ENCODE data around the gene SLC25A19. TPM values are rescaled to one million over a fixed set of nuclear protein-coding genes. Genes with fewer than 3 reads are reported as not detected.

Gene SLC25A19
- total RNA-seq, result 10 to 100 TPM in 1 of 2 donors, 1 to 10 TPM in 1; 6.1 to 12.6 TPM

DNA sequence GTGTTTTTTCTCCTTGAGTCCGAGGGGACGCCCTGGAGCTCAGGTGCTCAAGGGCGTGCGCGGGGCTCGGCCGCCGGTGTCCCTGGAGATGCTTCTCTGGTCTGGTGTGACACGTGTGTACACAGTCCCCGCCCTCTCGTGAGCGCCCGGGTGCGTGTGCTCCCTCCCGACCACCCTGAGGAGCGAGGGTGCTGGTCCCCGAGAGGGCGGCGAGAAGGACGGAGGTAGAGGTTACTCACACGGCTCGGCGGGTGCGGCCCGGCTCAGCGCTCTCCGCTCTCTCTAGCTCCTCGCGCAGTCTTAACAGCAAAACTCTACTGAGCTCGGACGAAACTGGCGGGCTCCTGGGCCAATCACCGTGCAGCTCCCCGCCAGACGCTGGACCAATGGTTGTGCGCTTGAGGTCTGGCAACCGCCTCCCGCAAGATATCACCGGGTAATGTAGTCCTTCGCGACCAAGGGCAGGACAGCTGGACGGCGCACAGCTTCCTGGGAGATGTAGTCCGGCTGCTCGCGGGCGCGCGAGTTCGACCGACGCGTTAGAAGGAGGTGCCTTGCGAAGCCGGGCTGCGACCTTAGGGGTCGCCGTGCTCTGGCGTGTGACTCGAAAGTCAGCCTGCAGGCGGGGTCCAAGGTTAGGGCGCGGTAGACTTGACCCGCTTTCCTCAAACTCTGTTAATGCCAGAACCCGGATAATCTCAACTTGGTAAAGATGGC is at the start of gene SLC25A19:
SLC25A19 (minus strand) TSS at position 319 of the 717 bp plus-strand sequence. CDS start 2,669 bp downstream, outside the sequence.
- DNase-seq (ENCODE audit: low spot score) (peak; percentile 94), ATAC-seq (ENCODE audit: insufficient number of reproducible peaks, low FRiP score, low read depth) (peak; percentile 92)
- peak within 1 kb of the TSS; percentile 82 for H3K4me3 ChIP-seq
- H3K4me1 ChIP-seq (ENCODE audit: control insufficient read depth in 1 of 2, low read depth in 2 of 2), result peaks cover 0 to 6% of the 10 kb centered on the region in 2 donors
- TF ChIP-seq, protein P1, sequence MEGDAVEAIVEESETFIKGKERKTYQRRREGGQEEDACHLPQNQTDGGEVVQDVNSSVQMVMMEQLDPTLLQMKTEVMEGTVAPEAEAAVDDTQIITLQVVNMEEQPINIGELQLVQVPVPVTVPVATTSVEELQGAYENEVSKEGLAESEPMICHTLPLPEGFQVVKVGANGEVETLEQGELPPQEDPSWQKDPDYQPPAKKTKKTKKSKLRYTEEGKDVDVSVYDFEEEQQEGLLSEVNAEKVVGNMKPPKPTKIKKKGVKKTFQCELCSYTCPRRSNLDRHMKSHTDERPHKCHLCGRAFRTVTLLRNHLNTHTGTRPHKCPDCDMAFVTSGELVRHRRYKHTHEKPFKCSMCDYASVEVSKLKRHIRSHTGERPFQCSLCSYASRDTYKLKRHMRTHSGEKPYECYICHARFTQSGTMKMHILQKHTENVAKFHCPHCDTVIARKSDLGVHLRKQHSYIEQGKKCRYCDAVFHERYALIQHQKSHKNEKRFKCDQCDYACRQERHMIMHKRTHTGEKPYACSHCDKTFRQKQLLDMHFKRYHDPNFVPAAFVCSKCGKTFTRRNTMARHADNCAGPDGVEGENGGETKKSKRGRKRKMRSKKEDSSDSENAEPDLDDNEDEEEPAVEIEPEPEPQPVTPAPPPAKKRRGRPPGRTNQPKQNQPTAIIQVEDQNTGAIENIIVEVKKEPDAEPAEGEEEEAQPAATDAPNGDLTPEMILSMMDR (IDR thresholded peaks at IDR 0.05), result no peak
- H3K9me3 ChIP-seq, result no peaks in the 10 kb centered on the region
- no peaks in the 10 kb centered on the region for H3K27me3 ChIP-seq (replicated peaks; ENCODE audit: insufficient read depth)
- peak within 1 kb of the TSS; percentile 92 for H3K27ac ChIP-seq
- H3K36me3 ChIP-seq, result peaks cover 4% of the 10 kb centered on the region

- Histone ChIP-seq H3K27me3 (replicated peaks; ENCODE audit: insufficient read depth) (no peaks in the 10 kb centered on the region), H3K36me3 (no peaks in the 10 kb centered on the region), H3K4me1 (ENCODE audit: control insufficient read depth in 1 of 2, low read depth in 2 of 2) (peaks cover 18 to 26% of the 10 kb centered on the region in 2 donors), H3K9me3 (no peaks in the 10 kb centered on the region), H3K4me3 (no peak overlapping the region), H3K27ac (no peak overlapping the region)
- DNase-seq (ENCODE audit: low spot score) (no peak), ATAC-seq (ENCODE audit: insufficient number of reproducible peaks, low FRiP score, low read depth) (no peak)
- TF ChIP-seq, protein P1 (IDR thresholded peaks at IDR 0.05), result no peak
These were observed 49.1 kb upstream of the SLC25A19 start for GRCh38 chr17:75338335-75338734.

DNA sequence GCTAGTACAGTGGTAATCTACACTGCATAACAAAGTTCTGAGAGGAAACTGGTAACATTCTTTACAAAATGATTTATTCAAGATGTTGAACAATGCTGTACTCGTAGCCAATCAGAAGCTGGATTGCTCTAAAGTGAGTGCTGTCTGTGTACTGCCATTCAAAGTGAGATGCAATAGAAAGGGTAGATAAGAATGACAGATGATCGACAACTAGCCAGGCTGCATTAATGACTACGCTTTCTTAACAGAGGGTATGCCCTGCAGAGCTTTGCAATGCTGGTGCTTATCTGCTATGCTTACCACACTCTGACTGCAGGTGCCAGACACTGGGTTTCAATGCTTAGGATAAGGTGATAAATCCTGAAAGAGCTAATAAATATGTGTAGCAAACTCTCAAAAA is 46.1 kb upstream of the SLC25A19 start:
- TF ChIP-seq, protein P1 (IDR thresholded peaks at IDR 0.05), result no peak
- H3K4me3 ChIP-seq, result no peak overlapping the region
- ATAC-seq (ENCODE audit: insufficient number of reproducible peaks, low FRiP score, low read depth) (no peak), DNase-seq (ENCODE audit: low spot score) (no peak)
- H3K27ac ChIP-seq, result no peak overlapping the region
- no peaks in the 10 kb centered on the region for H3K27me3 ChIP-seq (replicated peaks; ENCODE audit: insufficient read depth)
- no peaks in the 10 kb centered on the region for H3K36me3 ChIP-seq
- peaks cover 1 to 10% of the 10 kb centered on the region in 2 donors for H3K4me1 ChIP-seq (ENCODE audit: control insufficient read depth in 1 of 2, low read depth in 2 of 2)
- no peaks in the 10 kb centered on the region for H3K9me3 ChIP-seq

- Histone ChIP-seq H3K4me1 (ENCODE audit: control insufficient read depth in 1 of 2, low read depth in 2 of 2) (peaks cover 0 to 10% of the 10 kb centered on the region in 2 donors), H3K4me3 (no peak overlapping the region), H3K9me3 (no peaks in the 10 kb centered on the region), H3K36me3 (peaks cover 2% of the 10 kb centered on the region), H3K27ac (no peak overlapping the region), H3K27me3 (replicated peaks; ENCODE audit: insufficient read depth) (no peaks in the 10 kb centered on the region)
- TF ChIP-seq, protein P1 (IDR thresholded peaks at IDR 0.05), result no peak
- ATAC-seq (ENCODE audit: insufficient number of reproducible peaks, low FRiP score, low read depth) (no peak), DNase-seq (ENCODE audit: low spot score) (no peak)
These were observed 45.5 kb upstream of the SLC25A19 start for GRCh38 chr17:75334723-75335122.

DNA sequence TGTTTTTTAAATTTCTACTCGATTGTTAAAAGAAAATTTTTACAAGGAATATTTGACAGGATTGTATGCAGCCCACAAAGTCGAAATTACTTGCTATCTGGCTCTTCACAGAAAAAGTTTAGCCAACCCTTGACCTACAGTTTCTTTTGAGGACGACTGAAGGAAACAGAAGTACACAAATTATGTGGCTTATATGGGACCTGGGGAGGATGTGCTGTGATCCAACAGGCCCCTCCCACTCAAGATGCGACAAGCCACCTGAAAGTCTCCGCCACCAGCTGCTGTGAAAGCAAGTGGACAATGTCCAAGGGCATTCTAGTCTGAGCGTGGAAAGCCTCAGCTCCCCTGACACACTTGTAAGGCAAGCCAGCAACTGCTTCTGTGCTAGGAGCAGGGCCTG is 42.4 kb upstream of the SLC25A19 start:
- no peak for ATAC-seq (ENCODE audit: insufficient number of reproducible peaks, low FRiP score, low read depth)
- no peaks in the 10 kb centered on the region for H3K27me3 ChIP-seq (replicated peaks; ENCODE audit: insufficient read depth)
- H3K4me3 ChIP-seq, result no peak overlapping the region
- H3K9me3 ChIP-seq, result no peaks in the 10 kb centered on the region
- peaks cover 1 to 3% of the 10 kb centered on the region in 2 donors for H3K4me1 ChIP-seq (ENCODE audit: control insufficient read depth in 1 of 2, low read depth in 2 of 2)
- peaks cover 2% of the 10 kb centered on the region for H3K36me3 ChIP-seq
- no peak for DNase-seq (ENCODE audit: low spot score)
- TF ChIP-seq, protein P1 (IDR thresholded peaks at IDR 0.05), result no peak
- H3K27ac ChIP-seq, result no peak overlapping the region
